IPS-20b (cell line): ENCODE data around the gene ZNF568.

Experiments
- H3K27ac ChIP-seq: one replicate; pipeline ENCODE4 v1.5.1; 2013; ENCODE audit warnings: low read length
- H3K27me3 ChIP-seq: 2 replicates; pipeline ENCODE4 v1.6.1; 2013; ENCODE audit warnings: mild to moderate bottlenecking, low read length, inconsistent platforms; ENCODE audit not compliant: insufficient read depth
- H3K36me3 ChIP-seq: 2 replicates; pipeline ENCODE4 v1.6.1; 2013; ENCODE audit warnings: low read depth, mild to moderate bottlenecking, inconsistent platforms, low read length, moderate library complexity; ENCODE audit not compliant: insufficient read depth
- H3K4me1 ChIP-seq: 2 replicates; pipeline ENCODE4 v1.6.1; 2013; ENCODE audit warnings: mild to moderate bottlenecking, control low read depth, inconsistent platforms, low read length, moderate library complexity; ENCODE audit not compliant: insufficient read depth
- H3K4me3 ChIP-seq: 2 replicates; pipeline ENCODE4 v1.5.1; 2013; ENCODE audit warnings: mild to moderate bottlenecking, low read length, inconsistent platforms
- H3K9ac ChIP-seq: 2 replicates; pipeline ENCODE4 v1.6.1; 2013; ENCODE audit warnings: low read depth, mild to moderate bottlenecking, inconsistent platforms, low read length, moderate library complexity
- H3K9me3 ChIP-seq: 2 replicates; pipeline ENCODE4 v1.6.1; 2013; ENCODE audit warnings: mild to moderate bottlenecking, low read depth, low read length, inconsistent platforms; ENCODE audit not compliant: insufficient read depth

ZNF568 gene

DNA sequence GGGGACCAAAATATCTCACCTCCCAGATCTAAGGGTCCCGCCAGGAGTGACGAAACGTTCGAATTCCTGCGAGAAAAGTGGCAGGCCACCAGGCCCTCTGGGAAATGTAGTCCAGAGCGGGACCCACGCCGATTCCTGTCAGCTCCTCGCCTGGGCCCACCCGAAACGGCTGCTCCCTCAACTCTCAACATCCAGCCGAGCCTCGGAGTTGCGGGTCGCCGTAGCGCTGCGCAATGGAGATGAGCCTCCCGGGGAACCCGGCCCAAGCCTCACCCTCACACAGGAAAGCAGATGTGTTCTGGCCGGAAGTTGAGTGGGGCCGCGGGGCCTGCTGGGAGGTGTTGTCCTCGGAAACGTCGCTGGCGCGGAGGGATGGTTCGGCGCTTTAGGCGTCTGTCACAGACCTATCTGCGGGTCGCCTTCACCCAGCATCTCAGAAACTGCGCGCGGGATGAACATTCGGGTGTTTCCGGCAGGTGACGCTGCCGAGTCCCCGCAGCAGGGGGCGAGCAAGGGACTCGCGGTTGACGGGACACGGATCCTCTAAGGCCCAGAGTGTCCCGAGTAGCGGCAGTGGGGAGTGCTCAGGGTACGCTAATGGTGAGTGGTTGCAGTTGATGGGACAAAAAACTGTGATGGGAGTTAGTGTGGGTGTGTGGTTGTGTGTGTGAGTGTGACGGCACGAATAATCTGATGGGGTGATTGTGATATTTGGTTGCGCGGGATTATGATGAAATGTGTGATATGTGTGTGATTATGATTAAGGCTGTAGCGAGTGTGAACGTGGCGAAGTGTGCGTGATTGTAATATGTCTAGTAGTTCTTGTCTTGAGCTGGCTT lies at the start of gene ZNF568, which contains the start of gene ZNF829:
Gene ZNF568 (plus strand): TSS at position 341 of the 839 bp plus-strand sequence. CDS start 6,439 bp downstream, outside the sequence.
Gene ZNF829 (minus strand): TSS at position 300 of the 839 bp plus-strand sequence. CDS start 1,124 bp downstream, outside the sequence.
- Histone ChIP-seq H3K4me1 (no peaks in the 10 kb centered on the region), H3K36me3 (peaks cover 11% of the 10 kb centered on the region; the same call in 1 of the 2 replicates), H3K27me3 (no peaks in the 10 kb centered on the region), H3K9ac (peak within 1 kb of the TSS; percentile 76; the same call in 1 of the 2 replicates), H3K27ac (no peak within 1 kb of the TSS), H3K4me3 (peak within 1 kb of the TSS; percentile 98), H3K9me3 (peaks cover 78% of the 10 kb centered on the region)

DNA sequence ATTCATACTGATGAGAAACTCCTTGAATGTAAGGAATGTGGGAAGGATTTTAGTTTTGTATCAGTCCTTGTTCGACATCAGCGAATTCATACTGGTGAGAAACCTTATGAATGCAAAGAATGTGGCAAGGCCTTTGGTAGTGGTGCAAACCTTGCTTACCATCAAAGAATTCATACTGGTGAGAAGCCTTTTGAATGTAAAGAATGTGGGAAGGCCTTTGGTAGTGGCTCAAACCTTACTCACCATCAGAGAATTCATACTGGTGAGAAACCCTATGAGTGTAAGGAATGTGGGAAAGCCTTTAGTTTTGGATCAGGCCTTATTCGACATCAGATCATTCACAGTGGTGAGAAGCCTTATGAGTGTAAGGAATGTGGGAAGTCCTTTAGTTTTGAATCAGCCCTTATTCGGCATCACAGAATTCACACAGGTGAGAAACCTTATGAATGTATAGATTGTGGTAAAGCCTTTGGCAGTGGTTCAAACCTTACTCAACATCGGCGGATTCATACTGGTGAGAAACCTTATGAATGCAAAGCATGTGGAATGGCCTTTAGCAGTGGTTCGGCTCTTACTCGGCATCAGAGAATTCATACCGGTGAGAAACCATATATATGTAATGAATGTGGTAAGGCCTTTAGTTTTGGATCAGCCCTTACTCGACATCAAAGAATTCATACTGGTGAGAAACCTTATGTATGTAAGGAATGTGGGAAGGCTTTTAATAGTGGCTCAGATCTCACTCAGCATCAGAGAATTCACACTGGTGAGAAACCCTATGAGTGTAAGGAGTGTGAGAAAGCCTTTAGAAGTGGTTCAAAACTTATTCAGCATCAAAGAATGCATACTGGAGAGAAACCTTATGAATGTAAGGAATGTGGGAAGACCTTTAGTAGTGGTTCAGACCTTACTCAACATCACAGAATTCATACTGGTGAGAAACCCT lies 38.9 kb upstream of the ZNF568 start:
- H3K27me3 ChIP-seq = no peaks in the 10 kb centered on the region
- no peak overlapping the region for H3K4me3 ChIP-seq
- peaks cover 89% of the 10 kb centered on the region for H3K9me3 ChIP-seq
- no peak overlapping the region for H3K9ac ChIP-seq
- no peaks in the 10 kb centered on the region for H3K4me1 ChIP-seq
- H3K27ac ChIP-seq = no peak overlapping the region
- H3K36me3 ChIP-seq = peaks cover 46% of the 10 kb centered on the region

DNA sequence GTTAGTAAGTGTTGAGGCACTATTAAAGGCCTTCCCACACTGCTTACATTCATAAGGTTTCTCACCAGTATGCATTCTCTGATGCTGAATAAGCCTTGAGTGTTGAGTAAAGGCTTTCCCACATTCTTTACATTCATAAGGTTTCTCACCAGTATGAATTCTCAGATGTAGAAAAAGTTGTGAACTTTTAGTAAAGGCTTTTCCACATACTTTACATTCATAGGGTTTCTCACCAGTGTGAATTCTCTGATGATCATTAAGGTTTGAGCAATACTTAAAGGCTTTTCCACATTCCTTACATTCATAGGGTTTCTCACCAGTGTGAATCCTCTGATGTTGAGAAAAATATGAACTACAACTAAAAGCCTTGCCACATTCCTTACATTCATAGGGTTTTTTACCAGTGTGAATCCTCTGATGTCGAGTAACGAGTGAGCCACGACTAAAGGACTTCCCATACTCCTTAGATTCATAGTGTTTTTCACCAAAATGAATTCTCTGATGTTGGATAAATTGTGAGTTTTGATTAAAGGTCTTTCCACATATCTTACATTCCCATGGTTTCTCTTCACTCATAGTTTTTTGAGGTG lies 24.3 kb upstream of the ZNF568 start:
- no peak overlapping the region for H3K27ac ChIP-seq
- H3K9me3 ChIP-seq = peaks cover 91% of the 10 kb centered on the region
- no peak overlapping the region for H3K9ac ChIP-seq
- peaks cover 36% of the 10 kb centered on the region for H3K36me3 ChIP-seq
- H3K4me1 ChIP-seq = no peaks in the 10 kb centered on the region
- no peaks in the 10 kb centered on the region for H3K27me3 ChIP-seq
- peak overlapping the region; percentile 42; the same call in 1 of the 2 replicates for H3K4me3 ChIP-seq

DNA sequence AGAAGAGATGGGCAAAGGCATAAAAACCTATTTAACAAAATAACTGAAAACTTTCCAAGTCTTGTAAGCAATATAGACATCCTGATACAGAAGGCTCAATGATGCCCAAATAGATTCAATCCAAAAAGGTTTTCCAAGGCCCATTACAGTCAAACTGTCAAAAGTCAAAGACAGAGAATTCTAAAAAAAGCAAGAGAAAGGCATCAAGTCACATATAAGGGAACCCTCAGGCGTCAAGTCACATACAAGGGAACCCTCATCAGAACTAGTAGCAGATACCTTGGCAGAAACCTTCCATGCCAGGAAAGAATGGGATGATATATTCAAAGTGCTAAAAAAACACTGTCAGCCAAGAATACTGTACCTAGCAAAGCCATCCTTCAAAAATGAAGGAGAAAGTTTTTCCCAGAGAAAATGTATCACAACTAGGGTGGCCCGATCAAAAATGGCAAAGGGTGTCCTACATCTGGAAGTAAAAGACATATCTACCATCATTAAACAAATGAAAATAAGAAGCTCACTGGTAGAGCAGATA lies 21.2 kb upstream of the ZNF568 start:
- Histone ChIP-seq H3K27me3 (no peaks in the 10 kb centered on the region), H3K9ac (no peak overlapping the region), H3K27ac (no peak overlapping the region), H3K36me3 (peaks cover 34% of the 10 kb centered on the region), H3K9me3 (peaks cover 90% of the 10 kb centered on the region), H3K4me1 (no peaks in the 10 kb centered on the region), H3K4me3 (no peak overlapping the region)

DNA sequence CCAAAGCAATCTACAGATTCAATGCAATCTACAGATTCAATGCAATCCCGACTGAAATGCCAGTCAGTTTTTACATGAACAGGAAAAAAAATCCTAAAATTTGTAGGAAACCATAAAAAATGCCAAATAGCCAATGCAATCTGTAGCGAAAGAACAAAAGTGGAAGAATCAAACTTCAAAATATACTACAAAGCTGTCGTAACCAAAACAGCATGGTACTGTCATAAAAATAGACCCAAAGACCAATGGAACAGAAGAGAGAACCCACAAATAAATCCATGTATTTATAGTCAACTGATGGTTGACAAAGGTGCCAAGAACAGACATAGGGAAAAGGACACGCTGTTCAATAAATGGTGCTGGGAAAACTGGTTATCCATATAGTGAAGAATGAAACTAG lies 17.7 kb upstream of the ZNF568 start:
- Histone ChIP-seq H3K9ac (no peak overlapping the region), H3K4me1 (no peaks in the 10 kb centered on the region), H3K27ac (no peak overlapping the region), H3K36me3 (peaks cover 7% of the 10 kb centered on the region; the same call in 1 of the 2 replicates), H3K4me3 (no peak overlapping the region), H3K9me3 (peaks cover 83% of the 10 kb centered on the region), H3K27me3 (no peaks in the 10 kb centered on the region)

DNA sequence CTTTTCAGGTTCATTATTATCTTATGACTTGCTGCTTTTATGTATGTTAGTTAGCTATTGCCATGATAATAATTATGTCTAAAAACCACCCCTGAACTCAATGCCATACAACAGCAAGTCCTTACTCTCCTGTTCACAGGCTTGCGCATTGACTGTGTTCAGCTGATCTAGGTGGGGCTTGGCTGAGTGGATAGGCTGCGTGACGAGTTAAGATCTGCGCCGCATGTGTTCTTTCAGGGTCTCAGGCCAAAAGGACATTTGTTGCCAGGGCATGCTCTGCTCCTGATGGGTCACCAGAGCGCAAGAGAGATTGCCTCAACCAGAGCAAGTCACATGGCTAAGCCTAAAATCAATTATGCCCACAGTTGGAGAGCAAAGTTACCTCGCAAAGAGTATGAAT lies 859 bp downstream of the ZNF568 start:
- Histone ChIP-seq H3K27me3 (no peaks in the 10 kb centered on the region), H3K4me1 (no peaks in the 10 kb centered on the region), H3K9ac (peak overlapping the region; percentile 76; the same call in 1 of the 2 replicates), H3K4me3 (peak overlapping the region; percentile 98), H3K27ac (no peak overlapping the region), H3K36me3 (peaks cover 11% of the 10 kb centered on the region; the same call in 1 of the 2 replicates), H3K9me3 (peaks cover 74% of the 10 kb centered on the region)

DNA sequence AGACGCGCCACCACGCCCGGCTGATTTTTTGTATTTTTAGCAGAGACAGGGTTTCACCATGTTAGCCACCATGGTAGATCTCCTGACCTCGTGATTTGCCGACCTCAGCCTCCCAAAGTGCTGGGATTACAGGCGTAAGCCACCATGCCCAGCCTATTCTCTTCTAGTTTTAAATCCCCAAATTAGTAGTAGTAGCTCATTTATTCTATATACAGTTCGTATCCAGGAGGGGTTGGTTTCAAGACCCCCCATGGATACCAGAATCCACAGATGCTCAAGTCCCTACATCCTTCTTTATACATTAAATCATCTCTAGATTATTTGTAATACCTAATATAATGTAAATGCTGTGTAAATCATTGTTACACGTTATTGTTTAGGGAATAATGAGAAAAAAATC lies 2.0 kb downstream of the ZNF568 start:
- Histone ChIP-seq H3K9me3 (peaks cover 77% of the 10 kb centered on the region), H3K4me3 (no peak overlapping the region), H3K9ac (no peak overlapping the region), H3K36me3 (peaks cover 11% of the 10 kb centered on the region; the same call in 1 of the 2 replicates), H3K27ac (no peak overlapping the region), H3K27me3 (no peaks in the 10 kb centered on the region), H3K4me1 (no peaks in the 10 kb centered on the region)

DNA sequence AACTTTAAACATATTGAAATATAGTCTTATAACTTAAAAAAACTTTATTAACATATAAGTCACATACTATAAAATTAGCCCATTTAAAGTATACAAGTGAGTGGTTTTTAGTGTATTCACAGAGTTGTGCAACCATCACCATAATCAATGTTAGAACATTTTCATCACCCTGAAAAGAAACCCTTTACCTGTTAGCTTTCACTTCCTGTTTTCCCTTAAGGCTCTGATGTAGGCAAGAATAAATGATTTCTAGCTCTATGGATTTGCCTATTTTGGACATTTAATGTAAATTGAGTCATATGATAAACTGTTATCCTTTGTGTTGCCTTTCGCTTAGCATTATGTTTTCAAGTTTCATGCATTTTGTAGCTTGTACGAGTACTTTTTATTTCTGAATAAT lies 15.6 kb downstream of the ZNF568 start:
- no peaks in the 10 kb centered on the region; the same call in 1 of the 2 replicates for H3K36me3 ChIP-seq
- H3K27me3 ChIP-seq = no peaks in the 10 kb centered on the region
- no peaks in the 10 kb centered on the region for H3K4me1 ChIP-seq
- H3K9me3 ChIP-seq = peaks cover 88% of the 10 kb centered on the region
- H3K27ac ChIP-seq = no peak overlapping the region
- no peak overlapping the region for H3K4me3 ChIP-seq
- H3K9ac ChIP-seq = no peak overlapping the region

DNA sequence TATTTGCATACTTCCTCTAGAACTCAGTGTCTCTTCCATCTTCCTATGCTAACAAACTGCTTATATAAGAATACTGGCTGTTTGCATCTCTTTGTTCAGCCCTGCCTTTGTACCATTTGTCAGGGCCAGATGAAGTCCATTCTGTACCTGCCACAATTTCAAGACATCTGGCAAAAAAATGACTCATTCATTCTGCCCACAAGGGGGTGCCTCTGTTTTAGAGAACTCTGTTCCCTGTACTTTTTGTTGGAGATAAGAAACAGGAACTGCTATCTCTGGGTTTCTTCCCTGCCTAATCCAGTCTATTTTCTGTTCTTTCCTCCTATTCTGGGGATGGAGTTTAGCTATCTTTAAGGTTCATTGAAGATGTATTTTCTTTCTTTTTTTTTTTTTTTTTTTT lies 23.0 kb downstream of the ZNF568 start:
- Histone ChIP-seq H3K4me1 (no peaks in the 10 kb centered on the region), H3K9me3 (peaks cover 91% of the 10 kb centered on the region), H3K27me3 (no peaks in the 10 kb centered on the region), H3K4me3 (no peak overlapping the region), H3K9ac (no peak overlapping the region), H3K36me3 (peaks cover 17% of the 10 kb centered on the region; the same call in 1 of the 2 replicates), H3K27ac (no peak overlapping the region)

DNA sequence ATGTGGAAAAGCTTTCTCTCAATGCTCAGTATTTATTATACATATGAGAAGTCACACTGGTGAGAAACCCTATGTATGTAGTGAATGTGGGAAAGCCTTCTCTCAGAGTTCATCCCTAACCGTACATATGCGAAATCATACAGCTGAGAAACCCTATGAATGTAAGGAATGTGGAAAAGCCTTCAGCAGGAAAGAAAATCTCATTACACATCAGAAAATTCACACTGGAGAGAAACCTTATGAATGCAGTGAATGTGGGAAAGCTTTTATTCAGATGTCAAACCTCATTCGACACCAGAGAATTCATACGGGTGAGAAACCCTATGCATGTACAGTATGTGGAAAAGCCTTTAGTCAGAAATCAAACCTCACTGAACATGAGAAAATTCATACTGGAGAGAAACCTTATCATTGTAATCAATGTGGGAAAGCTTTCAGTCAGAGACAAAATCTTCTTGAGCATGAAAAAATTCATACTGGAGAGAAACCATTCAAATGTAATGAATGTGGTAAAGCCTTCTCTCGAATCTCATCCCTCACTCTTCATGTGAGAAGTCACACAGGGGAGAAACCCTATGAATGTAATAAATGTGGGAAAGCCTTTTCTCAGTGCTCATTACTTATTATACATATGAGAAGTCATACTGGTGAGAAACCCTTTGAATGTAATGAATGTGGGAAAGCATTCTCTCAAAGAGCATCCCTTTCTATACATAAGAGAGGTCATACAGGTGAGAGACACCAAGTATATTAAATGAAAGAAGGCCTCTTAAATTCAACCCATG lies 34.4 kb downstream of the ZNF568 start:
- H3K9ac ChIP-seq = no peak overlapping the region
- H3K27ac ChIP-seq = no peak overlapping the region
- H3K4me3 ChIP-seq = peak overlapping the region; percentile 14; the same call in 1 of the 2 replicates
- H3K4me1 ChIP-seq = no peaks in the 10 kb centered on the region
- no peaks in the 10 kb centered on the region for H3K27me3 ChIP-seq
- H3K9me3 ChIP-seq = peaks cover 76% of the 10 kb centered on the region
- peaks cover 4% of the 10 kb centered on the region; the same call in 1 of the 2 replicates for H3K36me3 ChIP-seq
